GM19351 (cell line): ENCODE data around the gene SYT2.
"Not testable (repeated sequence)": the region's sequence is repeated elsewhere in the genome, so short reads cannot be mapped to it uniquely, and the experiment has no call there.

Experiments used
- ATAC-seq: cut with Tn5 transposase; IDR thresholded peaks from one replicate; pipeline ENCODE4 v1.9.1; 2021; ENCODE audit warnings: mild to moderate bottlenecking, moderate library complexity; ENCODE audit not compliant: unreplicated experiment

SYT2 gene

GRCh38 chr1:202710070-202711045 is at the start of gene SYT2:
Gene SYT2, minus strand, starts transcription at chr1:202710454. Its CDS starts 104,682 bp downstream, at chr1:202605772.
- ATAC-seq: no peak

DNA sequence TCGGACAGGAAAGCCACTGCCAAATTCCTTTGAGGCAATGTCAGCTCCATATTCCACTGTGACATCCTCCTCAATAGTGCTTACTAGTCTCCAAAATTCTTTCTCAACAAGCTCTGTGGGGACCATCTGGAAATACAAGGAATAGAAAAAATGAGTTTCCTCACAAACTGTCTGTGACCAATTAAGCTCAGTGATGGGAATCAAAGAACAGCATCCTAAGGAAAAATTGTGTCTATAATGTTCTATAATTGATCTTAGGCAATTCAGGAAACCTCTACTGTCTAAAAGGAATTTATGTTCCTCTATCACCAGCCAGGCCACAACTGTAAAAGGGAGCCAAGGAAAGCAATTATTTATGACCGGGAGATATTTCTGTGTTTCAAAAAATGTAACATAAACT is 46.1 kb upstream of the SYT2 start:
- no peak for ATAC-seq

DNA sequence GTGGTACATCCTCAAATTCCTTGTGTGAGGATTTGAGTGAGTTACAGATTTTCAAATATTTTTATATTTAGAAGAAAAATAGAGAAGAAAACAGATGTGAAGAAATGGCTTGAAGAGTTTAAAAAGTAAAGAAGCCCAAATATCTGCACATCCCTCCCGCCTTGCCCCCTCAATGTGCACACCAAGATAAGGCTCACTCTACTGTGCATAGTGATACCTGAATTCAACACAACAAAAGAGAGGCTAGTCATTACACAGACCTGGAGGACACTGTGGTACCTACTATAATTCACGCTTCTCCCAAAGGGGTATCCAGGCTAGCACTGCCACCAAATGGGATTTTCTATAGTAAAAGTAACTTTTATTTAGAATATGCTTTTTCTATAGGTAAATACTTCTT is 44.0 kb upstream of the SYT2 start:
- no peak for ATAC-seq

DNA sequence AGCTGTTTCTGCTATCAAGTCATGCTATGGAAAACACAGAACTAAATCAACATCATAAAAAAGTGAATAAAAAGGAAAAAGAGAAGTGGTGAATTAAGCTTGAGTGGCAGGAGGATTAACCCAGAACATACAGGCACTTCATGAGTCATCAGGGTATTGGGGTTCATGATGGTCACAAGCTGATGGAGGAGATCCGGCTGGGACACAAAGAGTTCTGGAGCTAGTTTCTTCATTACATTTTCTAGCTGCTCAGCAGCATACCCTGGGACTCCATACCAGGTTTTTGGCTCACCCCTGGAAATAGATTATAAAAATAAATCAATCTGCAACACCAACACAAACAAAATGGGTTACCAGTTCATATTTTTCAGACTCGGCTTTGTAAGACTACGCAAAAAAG is 42.5 kb upstream of the SYT2 start:
- no peak for ATAC-seq

DNA sequence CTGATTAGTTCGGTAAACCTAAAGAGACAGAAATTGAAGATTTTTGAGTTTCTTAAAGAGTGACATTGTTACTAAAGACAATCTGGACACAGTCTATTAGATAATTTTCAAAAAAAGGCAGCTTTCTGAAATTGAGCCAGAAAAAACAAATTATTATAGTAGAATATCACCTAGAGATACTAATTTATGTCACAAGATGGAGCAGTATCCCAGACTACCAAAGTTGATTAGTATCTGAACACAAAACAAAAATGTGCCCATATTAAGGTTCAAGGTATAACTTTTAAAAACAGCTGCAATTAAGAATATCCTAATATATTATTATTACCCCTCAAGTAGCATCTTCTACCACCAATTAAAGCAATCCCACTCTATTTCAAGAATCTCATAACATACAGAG is 40.5 kb upstream of the SYT2 start:
- no peak for ATAC-seq

- no peak for ATAC-seq
Measured at GRCh38 chr1:202750024-202750423, 39.8 kb upstream of the SYT2 start.

DNA sequence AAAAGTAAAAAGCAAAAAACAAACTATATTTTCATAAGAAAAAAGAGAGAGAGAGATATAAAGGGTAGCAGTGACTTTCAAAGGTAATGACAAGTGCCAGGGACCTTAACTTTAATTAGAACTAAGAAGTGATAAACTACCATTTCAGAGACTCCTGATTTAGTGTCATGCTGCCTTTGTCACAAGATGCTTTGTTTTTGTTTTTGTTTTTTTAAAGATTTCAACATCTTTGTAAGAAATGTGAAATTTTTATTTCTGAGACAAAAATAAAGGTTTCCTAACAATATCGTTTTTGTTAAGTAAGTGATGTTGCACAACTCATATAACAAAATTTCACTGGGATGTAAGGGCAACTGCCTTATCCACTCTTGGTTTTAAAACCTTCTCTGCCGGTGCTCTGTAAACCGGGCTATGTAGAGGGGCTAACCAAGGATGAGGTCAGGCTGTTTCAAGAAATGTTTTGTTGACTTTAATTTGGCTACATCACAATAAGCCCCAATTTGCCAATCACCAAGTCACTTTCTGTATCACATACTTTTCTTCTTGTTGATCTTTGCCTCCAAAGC is 35.2 kb upstream of the SYT2 start:
- ATAC-seq: no peak

DNA sequence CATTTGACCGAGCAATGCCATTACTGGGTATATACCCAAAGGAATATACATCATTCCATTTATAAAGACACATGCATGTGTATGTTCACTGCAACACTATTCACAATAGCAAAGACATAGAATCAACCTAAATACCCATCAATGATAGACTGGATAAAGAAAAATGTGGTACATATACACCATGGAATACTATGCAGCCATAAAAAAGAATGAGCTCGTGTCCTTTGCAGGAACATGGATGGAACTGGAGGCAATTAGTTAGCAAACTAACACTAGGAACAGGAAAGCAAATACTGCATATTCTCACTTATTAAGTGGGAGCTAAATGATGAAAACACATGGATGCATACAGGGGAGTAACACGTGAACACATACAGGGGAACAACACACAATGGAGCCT is 34.5 kb upstream of the SYT2 start:
- ATAC-seq: not testable (repeated sequence)

- ATAC-seq: no peak
Measured at GRCh38 chr1:202742496-202742895, 32.2 kb upstream of the SYT2 start.

DNA sequence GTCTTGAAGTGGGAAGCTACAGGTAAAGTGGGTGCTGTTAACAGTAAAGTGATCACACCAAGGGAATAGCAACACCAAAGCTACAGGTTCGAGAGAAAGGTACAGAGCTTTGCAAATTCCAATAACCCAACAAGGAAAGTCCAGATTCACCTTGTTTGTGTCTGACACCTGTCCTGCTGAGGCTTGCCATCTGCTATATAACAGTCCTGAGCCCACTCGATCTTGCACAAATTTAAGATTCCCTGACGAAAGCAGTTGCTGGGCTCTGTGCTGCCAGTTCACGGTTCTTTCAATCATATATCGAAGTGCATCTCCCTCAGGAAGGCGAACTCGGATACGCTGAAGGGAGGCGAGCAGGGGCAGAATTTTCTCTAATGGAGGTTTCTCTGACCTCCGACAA is 23.0 kb upstream of the SYT2 start:
- no peak for ATAC-seq

GRCh38 chr1:202728951-202729350 is 18.7 kb upstream of the SYT2 start:
- ATAC-seq: no peak

DNA sequence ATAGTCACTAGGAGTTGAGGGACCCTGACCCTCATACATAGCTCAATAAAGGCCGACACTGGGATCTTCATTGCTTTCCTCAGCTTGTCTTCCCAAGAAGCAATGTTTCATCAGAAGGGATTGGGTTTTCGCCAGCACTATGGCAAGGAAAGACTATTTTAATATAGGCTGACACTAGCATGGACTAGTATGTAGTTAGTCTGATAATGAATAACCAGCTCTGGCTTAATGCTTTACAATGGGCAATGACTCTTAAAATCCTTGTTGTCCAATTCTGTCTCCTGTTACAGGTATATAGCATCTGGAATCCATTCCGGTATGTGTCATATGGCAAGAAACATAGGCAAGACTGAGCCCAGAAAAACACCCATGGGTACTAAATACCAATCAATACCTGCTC is 15.3 kb upstream of the SYT2 start:
- ATAC-seq: no peak

DNA sequence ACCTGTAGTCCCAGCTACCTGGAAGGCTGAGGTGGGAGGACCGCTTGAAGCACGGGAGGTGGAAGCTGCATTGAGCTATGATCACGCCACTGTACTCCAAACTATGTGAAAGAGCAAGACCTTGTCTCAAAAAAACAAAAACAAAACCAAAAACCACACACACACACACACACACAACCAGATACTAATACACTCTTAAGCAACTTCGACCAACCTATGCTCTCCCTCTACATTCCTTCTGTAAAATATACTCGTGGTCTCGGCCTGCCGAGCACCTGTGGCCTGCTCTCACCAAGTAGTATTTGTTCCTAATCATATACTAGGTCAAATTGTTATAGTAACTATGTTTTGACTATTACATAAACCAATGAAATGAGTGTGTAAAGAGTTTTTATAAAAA is 13.5 kb upstream of the SYT2 start:
- no peak for ATAC-seq

GRCh38 chr1:202723046-202723445 is 12.8 kb upstream of the SYT2 start:
- not testable (repeated sequence) for ATAC-seq

DNA sequence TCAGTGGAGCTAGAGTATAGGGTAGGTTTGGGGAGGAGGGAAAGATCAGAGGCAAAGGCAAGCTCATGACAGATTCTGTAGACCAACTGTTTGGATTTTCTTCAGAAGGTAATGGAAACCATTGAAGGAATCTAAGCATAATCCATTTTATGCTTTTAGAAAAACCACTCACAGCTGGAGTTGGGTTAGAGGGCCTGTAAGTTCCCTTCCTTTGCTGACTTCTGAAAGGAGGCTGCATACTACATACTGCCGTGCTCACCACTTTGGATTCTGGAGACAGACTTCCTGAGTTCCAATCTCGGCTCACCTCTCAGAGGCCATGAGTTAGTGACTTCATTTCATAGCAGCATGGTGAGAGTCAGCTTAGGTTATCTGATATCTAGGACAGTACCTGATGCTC is 6.4 kb upstream of the SYT2 start:
- no peak for ATAC-seq

DNA sequence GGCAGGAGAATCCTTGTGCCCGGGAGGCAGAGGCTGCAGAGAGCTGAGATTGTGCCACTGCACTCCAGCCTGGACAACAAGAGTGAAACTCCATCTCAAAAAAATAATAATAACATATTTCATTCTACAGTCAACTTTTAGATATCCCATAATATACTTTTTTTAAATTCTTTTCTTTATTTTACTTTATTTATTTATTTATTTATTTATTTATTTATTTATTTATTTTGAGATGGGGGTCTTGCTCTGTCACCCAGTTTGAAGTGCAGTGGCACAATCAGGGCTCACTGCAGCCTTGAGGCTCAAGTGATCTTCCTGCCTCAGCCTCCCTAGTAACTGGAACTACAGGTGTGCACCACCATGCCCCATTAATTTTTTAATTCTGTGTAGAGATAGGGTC is 3.9 kb upstream of the SYT2 start:
- ATAC-seq: not testable (repeated sequence)

GRCh38 chr1:202713110-202713509 is 2.9 kb upstream of the SYT2 start:
- ATAC-seq: no peak

- no peak for ATAC-seq
Measured at GRCh38 chr1:202711949-202712635, 1.8 kb upstream of the SYT2 start.

- ATAC-seq: no peak
Measured at GRCh38 chr1:202709276-202710041, 795 bp downstream of the SYT2 start.

- no peak for ATAC-seq
Measured at GRCh38 chr1:202708456-202709275, 1.6 kb downstream of the SYT2 start.
